ENCODE measurements around the gene SCGN. TPM values are rescaled to one million over a fixed set of nuclear protein-coding genes. Genes with fewer than 3 reads are reported as not detected.

Gene SCGN
- total and polyA plus RNA-seq, 9 of the 15 experiments (the other 6 are each of a cell fraction or from before 2014, with no cell fraction given) = not detected

- no peak for TF ChIP-seq SIN3A (IDR thresholded peaks at IDR 0.05; ENCODE audit: borderline replicate concordance in 2 of 2, control insufficient read depth in 1 of 2, low read depth in 2 of 2, low read length in 2 of 2)
- peak; percentile 34; the same call in 1 of the 2 replicates for TF ChIP-seq L3MBTL2 (IDR thresholded peaks at IDR 0.05)
- TF ChIP-seq ZNF253 (CRISPR knock-in tag; conservative IDR thresholded peaks at IDR 0.05) = no peak
- TF ChIP-seq MTA1 (IDR thresholded peaks at IDR 0.05; ENCODE audit: borderline replicate concordance) = no peak
- TF ChIP-seq ZMIZ1 (IDR thresholded peaks at IDR 0.05; ENCODE audit: low read depth in 2 of 2, low read length in 2 of 2) = no peak
- peak in 1 of 2 experiments; percentile 43; a peak in 1 of 4 replicates for TF ChIP-seq SRF (CRISPR knock-in tag; IDR thresholded peaks at IDR 0.05)
- TF ChIP-seq MCM5 (IDR thresholded peaks at IDR 0.05; ENCODE audit: low read depth) = no peak
- no peak for TF ChIP-seq KAT8 (IDR thresholded peaks at IDR 0.05; ENCODE audit: low read depth)
- TF ChIP-seq TOE1 (IDR thresholded peaks at IDR 0.05; ENCODE audit: borderline replicate concordance) = peak; percentile 68; the same call in 1 of the 2 replicates
- no peak for TF ChIP-seq TOE1 (CRISPR knock-in tag; IDR thresholded peaks at IDR 0.05; ENCODE audit: borderline replicate concordance, low read depth)
- no peak for TF ChIP-seq ZNF324 (CRISPR knock-in tag; IDR thresholded peaks at IDR 0.05)
- TF ChIP-seq, protein P1, sequence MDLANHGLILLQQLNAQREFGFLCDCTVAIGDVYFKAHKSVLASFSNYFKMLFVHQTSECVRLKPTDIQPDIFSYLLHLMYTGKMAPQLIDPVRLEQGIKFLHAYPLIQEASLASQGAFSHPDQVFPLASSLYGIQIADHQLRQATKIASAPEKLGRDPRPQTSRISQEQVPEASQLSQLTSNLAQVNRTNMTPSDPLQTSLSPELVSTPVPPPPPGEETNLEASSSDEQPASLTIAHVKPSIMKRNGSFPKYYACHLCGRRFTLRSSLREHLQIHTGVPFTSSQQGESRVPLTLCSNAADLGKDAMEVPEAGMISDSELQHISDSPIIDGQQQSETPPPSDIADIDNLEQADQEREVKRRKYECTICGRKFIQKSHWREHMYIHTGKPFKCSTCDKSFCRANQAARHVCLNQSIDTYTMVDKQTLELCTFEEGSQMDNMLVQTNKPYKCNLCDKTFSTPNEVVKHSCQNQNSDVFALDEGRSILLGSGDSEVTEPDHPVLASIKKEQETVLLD (IDR thresholded peaks at IDR 0.05) = no peak
- TF ChIP-seq BRD9 (IDR thresholded peaks at IDR 0.05; ENCODE audit: low read depth, partially characterized antibody) = no peak
- TF ChIP-seq TFE3 (CRISPR knock-in tag; IDR thresholded peaks at IDR 0.05) = peak; percentile 76
- peak; percentile 26; the same call in 1 of the 2 replicates for TF ChIP-seq FOSL1 (tag; conservative IDR thresholded peaks at IDR 0.05)
- no peak for TF ChIP-seq PBX2 (CRISPR knock-in tag; IDR thresholded peaks at IDR 0.05; ENCODE audit: low read depth)
- no peak for TF ChIP-seq PBX2 (tag; conservative IDR thresholded peaks at IDR 0.05; ENCODE audit: low read depth)
- TF ChIP-seq RAD21 (CRISPR knock-in tag; conservative IDR thresholded peaks at IDR 0.05 in 1 of 2, IDR thresholded peaks at IDR 0.05 in 1 of 2) = peak in 1 of 2 experiments; percentile 14; a peak in 1 of 4 replicates
- TF ChIP-seq NFE2 (IDR thresholded peaks at IDR 0.05; ENCODE audit: low read depth) = peak; percentile 66
These were observed 30.3 kb downstream of the SCGN start (continued) for GRCh38 chr6:25682324-25682723.

All from K562 (cell line).